HG03575 (cell line): Measurements from ENCODE around the gene ATP8A2.
"Not testable (repeated sequence)": the region's sequence is repeated elsewhere in the genome, so short reads cannot be mapped to it uniquely, and the experiment has no call there.

Experiments used
- ATAC-seq: cut with Tn5 transposase; IDR thresholded peaks from one replicate; pipeline ENCODE4 v1.9.1; 2021; ENCODE audit not compliant: unreplicated experiment, insufficient number of reproducible peaks, low FRiP score; ENCODE audit errors: extremely low read depth

ATP8A2 gene

GRCh38 chr13:25768838-25769237, 397.1 kb downstream of the ATP8A2 start:
- ATAC-seq = no peak

- ATAC-seq = no peak
These were observed 398.8 kb downstream of the ATP8A2 start for GRCh38 chr13:25770601-25771000.

GRCh38 chr13:25771202-25771601, 399.4 kb downstream of the ATP8A2 start:
- no peak for ATAC-seq

GRCh38 chr13:25771641-25772478, 400.1 kb downstream of the ATP8A2 start:
- ATAC-seq = no peak

- ATAC-seq = not testable (repeated sequence)
These were observed 400.8 kb downstream of the ATP8A2 start for GRCh38 chr13:25772534-25772933.

- not testable (repeated sequence) for ATAC-seq
These were observed 402.3 kb downstream of the ATP8A2 start for GRCh38 chr13:25774056-25774455.

- ATAC-seq = no peak
These were observed 403.5 kb downstream of the ATP8A2 start for GRCh38 chr13:25775275-25775674.

GRCh38 chr13:25775986-25776385, 404.2 kb downstream of the ATP8A2 start:
- ATAC-seq = no peak

GRCh38 chr13:25776722-25777121, 404.9 kb downstream of the ATP8A2 start:
- no peak for ATAC-seq

- ATAC-seq = no peak
These were observed 405.7 kb downstream of the ATP8A2 start for GRCh38 chr13:25777509-25777908.

GRCh38 chr13:25778365-25778764, 406.6 kb downstream of the ATP8A2 start:
- ATAC-seq = no peak

GRCh38 chr13:25778808-25779305, 407.1 kb downstream of the ATP8A2 start:
- no peak for ATAC-seq

- ATAC-seq = no peak
These were observed 411.3 kb downstream of the ATP8A2 start for GRCh38 chr13:25783076-25783475.

GRCh38 chr13:25783601-25784024, 411.8 kb downstream of the ATP8A2 start:
- ATAC-seq = no peak

GRCh38 chr13:25784119-25784518, 412.3 kb downstream of the ATP8A2 start:
- ATAC-seq = no peak

- not testable (repeated sequence) for ATAC-seq
These were observed 418.4 kb downstream of the ATP8A2 start for GRCh38 chr13:25790137-25790536.

GRCh38 chr13:25795277-25795676, 423.5 kb downstream of the ATP8A2 start:
- no peak for ATAC-seq

- ATAC-seq = no peak
These were observed 424.7 kb downstream of the ATP8A2 start for GRCh38 chr13:25796474-25796873.

- ATAC-seq = no peak
These were observed 427.2 kb downstream of the ATP8A2 start for GRCh38 chr13:25798998-25799397.

GRCh38 chr13:25800523-25800922, 428.7 kb downstream of the ATP8A2 start:
- ATAC-seq = no peak

- ATAC-seq = no peak
These were observed 430.8 kb downstream of the ATP8A2 start for GRCh38 chr13:25802579-25802978.
